Urinary bladder (tissue), 4 donors: ENCODE measurements around the gene TIMM10B. TPM values are rescaled to one million over a fixed set of nuclear protein-coding genes. Genes with fewer than 3 reads are reported as not detected.
"Not testable (repeated sequence)": the region's sequence is repeated elsewhere in the genome, so short reads cannot be mapped to it uniquely, and the experiment has no call there.

Source experiments
- DNase-seq: peaks from one replicate; pipeline ENCODE4 v3.0.0-alpha.2; 2015; ENCODE audit errors: extremely low spot score
- H3K27ac ChIP-seq: one replicate; pipeline ENCODE4 v1.5.1; 2013; ENCODE audit warnings: low read depth, mild to moderate bottlenecking, moderate library complexity
- H3K36me3 ChIP-seq: one replicate; pipeline ENCODE4 v1.6.1; 2013; ENCODE audit warnings: mild to moderate bottlenecking, moderate library complexity; ENCODE audit not compliant: insufficient read depth
- H3K4me1 ChIP-seq: one replicate; pipeline ENCODE4 v1.6.1; 2013; ENCODE audit warnings: mild to moderate bottlenecking, moderate library complexity; ENCODE audit not compliant: insufficient read depth
- H3K4me3 ChIP-seq: one replicate; pipeline ENCODE4 v1.5.1; 2013; ENCODE audit warnings: low read depth, low read length
- WGBS: extraction: QIAGEN DNeasy Blood & Tissue Kit; methylation state at CpG from one replicate; pipeline ENCODE4 v1.1.7; 2013; 5-methylcytosine and 5-hydroxymethylcytosine counted together
- polyA plus RNA-seq: library from polyadenylated mRNA; stranded (reverse); fragments of 200-250 nt; gene quantifications from one replicate; pipeline ENCODE4 v1.2.3, GENCODE V29; 2013
- total RNA-seq: library from RNA; depleted of rRNA; stranded (reverse); fragments of >200 nt; gene quantifications from one replicate; pipeline ENCODE4 v1.2.3, GENCODE V29; 2014
- donor health status: healthy with polysubstance abuse.
- donor health status: healthy.

The TIMM10B gene
- total and polyA plus RNA-seq, 2 donors = 25.9 to 35.1 TPM

DNA sequence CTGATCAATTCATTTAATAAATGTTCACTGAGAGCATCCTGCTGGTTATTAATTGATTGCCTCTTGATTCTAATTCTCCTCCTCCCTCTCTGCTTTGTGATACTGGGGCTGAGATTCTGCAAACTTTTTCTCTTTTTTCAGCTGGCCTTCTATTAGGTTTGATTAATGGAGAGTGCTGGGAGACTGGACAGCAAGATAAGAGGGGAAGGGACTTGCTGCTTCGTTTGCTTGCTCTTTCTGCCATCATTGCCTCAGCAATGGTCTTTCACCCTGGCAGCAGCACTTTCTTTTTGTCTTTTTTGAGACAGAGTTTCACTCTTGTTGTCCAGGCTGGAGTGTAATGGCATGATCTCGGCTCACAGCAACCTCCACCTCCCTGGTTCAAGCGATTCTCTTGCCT is 22.9 kb downstream of the TIMM10B start:
- no peak overlapping the region for H3K4me3 ChIP-seq
- no peak overlapping the region for H3K27ac ChIP-seq
- no peaks in the 10 kb centered on the region for H3K4me1 ChIP-seq
- 77% methylated on average over 3 of the region's 3 CpGs for WGBS
- no peaks in the 10 kb centered on the region for H3K36me3 ChIP-seq
- no peak for DNase-seq

DNA sequence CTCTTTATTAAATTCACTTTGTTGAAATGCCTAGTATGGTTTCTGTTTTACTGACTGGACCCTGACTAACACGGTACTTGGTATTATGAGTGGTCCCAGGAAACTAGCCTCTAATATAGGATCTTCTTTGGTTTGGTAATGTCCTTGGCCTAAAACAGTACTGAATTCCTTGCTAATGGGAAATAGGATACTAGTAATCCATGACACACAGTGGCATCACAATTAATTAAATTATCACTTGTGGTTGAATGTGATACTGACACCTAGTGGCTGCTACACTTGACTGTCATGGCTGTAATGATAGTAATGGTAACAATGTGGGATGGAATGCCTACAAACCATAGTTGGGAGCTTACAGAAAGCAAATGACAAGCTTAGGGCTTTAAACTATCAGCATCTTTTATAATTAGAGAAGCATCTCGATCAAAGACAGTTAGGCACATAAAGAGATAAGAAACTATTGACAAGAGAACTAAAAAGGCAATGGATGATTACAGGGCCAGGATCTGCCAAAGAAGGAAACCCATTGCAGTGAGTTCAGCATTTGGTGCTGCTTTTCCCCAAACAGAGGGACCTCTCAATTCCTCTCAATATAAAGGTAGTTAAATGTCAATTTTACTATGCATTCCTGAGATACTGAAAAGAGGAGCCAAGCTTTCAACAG is 24.4 kb downstream of the TIMM10B start:
- Histone ChIP-seq H3K36me3 (peaks cover 3% of the 10 kb centered on the region), H3K27ac (no peak overlapping the region), H3K4me1 (no peaks in the 10 kb centered on the region), H3K4me3 (no peak overlapping the region)
- WGBS = 53% methylated on average over 2 of the region's 2 CpGs
- DNase-seq = no peak

DNA sequence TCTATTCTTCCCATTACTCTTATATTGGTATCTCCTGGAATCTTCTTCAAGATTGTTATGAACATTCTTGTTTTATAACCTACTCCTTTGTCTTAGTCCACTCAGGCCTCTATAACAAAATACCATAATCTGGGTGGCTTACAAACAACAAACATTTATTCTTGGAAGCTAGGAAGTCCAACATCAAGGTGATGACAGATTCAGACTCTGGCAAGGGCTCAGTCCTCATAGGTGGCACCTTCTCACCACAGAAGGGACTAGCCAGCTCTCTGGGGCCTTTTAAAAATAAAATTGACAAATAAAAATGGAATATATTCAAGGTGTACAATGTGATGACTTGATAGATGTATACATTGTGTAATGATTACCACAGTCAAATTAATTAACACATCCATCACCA is 35.6 kb downstream of the TIMM10B start:
- Histone ChIP-seq H3K27ac (no peak overlapping the region), H3K4me1 (no peaks in the 10 kb centered on the region), H3K4me3 (no peak overlapping the region), H3K36me3 (no peaks in the 10 kb centered on the region)
- DNase-seq = no peak

DNA sequence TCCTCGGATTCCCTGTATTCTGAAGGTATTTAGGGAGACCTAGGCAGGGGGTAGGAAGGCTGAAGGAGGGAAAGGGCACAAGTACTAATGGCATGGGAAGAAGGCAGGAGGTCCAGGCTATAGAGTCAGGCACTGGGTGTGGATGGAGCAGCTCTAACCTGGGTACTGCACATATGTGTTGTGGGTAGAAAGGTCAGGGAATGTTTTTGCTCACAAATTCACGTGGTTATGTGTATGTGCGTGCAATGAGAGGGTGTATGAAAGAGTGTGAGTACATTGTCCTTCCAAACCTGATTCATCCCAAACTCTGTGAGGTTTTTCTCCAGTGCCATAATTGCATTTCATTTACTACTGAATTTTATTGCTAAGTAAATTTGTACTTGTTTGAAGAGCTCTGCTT is 39.0 kb downstream of the TIMM10B start:
- Histone ChIP-seq H3K4me1 (no peaks in the 10 kb centered on the region), H3K4me3 (no peak overlapping the region), H3K36me3 (no peaks in the 10 kb centered on the region), H3K27ac (no peak overlapping the region)
- no peak for DNase-seq
- 85% methylated on average over 3 of the region's 3 CpGs for WGBS

DNA sequence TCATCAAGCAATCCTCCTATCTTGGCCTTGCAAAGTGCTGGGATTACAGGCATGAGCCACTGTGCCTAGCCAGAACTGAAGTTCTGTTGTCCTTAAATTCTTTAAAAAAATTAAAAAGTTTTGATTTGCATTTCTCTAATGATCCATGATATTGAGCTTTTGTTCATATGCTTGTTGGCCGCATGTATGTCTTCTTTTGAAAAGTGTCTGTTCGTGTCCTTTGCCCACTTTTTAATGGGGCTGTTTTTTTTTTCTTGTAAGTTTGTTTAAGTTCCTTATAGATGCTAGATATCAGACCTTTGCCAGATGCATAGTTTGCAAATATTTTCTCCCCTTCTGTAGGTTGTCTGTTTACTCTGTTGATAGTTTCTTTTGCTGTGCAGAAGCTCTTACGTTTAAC is 40.6 kb downstream of the TIMM10B start:
- 93% methylated on average over 3 of the region's 3 CpGs for WGBS

DNA sequence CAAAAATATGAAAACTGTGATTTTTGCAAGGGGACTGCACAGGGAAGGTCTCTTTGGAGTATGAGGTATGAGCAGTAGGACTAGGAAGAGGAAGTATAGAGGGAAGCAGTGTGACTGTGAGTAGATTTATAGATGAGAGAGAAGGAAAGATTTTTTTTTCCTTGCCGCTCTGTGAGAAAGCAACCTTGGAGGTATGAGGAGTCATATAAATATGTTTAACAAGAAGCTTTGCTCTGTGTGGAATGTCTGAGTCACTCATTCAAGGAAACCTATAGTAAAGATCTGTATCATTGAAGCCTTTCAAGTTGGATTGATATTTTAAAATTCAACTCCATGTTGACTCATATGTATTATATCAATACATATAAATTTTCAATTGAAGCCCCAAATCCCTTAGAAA is 42.0 kb downstream of the TIMM10B start:
- H3K4me1 ChIP-seq = no peaks in the 10 kb centered on the region
- no peak overlapping the region for H3K4me3 ChIP-seq
- no peaks in the 10 kb centered on the region for H3K36me3 ChIP-seq
- no peak for DNase-seq
- H3K27ac ChIP-seq = no peak overlapping the region
- 89% methylated on average over 1 of the region's 1 CpG for WGBS

More for the DNA sequence above, 40.6 kb downstream of the TIMM10B start:
- H3K4me1 ChIP-seq, H3K27ac ChIP-seq, H3K4me3 ChIP-seq, DNase-seq, H3K36me3 ChIP-seq: not testable (repeated sequence)

DNA sequence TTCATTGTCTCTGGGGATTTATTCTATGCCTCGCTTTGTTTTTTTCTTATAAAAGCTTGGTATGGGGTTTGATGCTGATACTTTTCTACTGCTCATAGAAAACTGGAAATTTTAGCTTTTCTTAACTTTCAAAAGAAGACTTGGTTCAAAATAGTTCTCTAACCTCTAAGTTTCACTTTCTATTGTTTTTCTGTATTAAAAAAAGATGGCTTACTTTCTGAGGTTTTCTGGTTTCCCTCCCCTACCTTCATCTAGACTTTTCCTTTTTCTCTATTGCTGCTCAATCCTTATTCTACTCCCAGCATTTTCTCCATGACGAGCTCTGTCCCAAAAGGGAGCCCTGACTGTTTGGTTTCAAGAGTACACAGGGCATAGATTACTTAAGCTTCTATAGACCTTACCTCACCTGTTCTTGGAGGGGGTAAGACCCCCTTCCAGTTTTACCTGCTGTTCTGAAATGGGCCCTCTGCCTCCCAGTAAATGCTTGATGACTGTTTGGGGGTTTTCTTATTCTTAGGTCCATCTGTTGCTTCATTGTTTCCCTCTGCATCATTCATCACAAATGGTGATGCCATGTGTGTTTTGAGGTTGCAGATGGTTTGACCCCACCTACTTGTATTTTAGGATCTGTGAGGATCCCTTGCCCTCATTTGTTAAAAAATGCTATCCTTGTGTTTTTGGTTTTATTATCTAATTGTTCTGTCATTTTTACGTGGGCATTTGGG is 45.3 kb downstream of the TIMM10B start:
- H3K4me3 ChIP-seq = no peak overlapping the region
- no peak for DNase-seq
- no peaks in the 10 kb centered on the region for H3K4me1 ChIP-seq
- H3K36me3 ChIP-seq = no peaks in the 10 kb centered on the region
- WGBS = 84% methylated on average over 3 of the region's 3 CpGs
- no peak overlapping the region for H3K27ac ChIP-seq

DNA sequence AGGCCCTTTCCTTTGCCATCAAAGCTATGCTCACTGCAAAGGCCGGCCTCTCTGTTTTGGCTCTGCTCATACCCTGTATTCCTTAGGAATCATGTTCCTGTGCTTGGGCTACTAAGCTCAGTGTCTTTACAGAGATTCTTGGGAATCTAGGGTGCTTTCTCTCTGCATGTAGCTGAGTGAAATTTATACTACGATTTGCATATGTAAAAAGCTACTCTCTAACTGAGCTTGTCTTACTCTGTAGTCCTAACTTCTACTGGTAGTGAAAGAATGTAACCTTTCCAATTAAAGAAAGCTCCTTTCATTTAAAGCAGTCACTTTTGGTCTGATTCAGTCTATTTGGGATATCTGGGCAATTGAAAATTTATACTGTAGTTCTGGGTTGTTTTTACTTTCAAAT is 48.0 kb downstream of the TIMM10B start:
- Histone ChIP-seq H3K27ac (no peak overlapping the region), H3K36me3 (no peaks in the 10 kb centered on the region), H3K4me3 (no peak overlapping the region), H3K4me1 (no peaks in the 10 kb centered on the region)
- DNase-seq = no peak
- WGBS = 87% methylated on average over 2 of the region's 2 CpGs

DNA sequence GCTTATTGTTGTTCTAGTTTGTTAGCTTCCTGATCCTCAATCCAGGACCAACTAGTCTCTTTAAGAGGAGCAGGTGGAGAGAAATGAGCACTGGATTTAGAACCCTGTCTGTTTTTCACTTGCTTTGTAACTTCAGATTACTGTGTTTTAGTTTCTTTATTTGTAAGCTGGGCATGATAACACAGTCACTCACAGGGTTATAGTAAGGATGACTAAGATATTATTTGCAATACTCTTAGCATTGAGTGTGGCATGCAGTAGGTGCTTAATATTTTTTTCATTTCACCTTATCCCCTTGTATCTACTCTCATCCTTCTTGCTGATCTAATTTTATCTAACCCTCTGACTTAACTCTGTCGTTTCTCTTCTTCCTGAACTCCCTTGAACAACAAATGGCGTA is 49.5 kb downstream of the TIMM10B start:
- Histone ChIP-seq H3K27ac (no peak overlapping the region), H3K36me3 (no peaks in the 10 kb centered on the region), H3K4me1 (no peaks in the 10 kb centered on the region), H3K4me3 (no peak overlapping the region)
- no peak for DNase-seq
- 90% methylated on average over 2 of the region's 2 CpGs for WGBS

DNA sequence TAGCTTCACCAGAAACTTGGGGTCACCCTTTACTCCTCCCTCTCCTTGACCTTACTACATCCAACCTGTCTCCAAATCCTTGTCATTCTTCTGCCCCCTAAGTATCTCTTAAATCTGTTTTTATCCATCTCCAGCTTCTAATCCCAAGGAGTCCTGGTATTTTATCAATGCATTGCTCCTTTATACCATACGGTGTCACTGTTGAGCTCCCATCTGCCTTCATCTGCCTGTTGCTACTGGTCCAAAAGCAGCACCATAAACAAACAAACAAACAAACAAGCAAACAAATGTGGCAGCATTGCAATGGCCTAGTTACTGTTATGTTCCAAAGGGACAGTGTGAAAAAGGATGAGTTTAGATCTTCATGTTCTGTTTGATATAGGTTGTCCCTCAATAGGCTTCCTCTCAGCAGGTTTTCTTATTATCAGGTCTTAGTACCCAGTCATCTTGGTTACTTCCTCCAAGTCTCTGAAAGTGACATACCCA is 50.0 kb downstream of the TIMM10B start:
- no peak overlapping the region for H3K27ac ChIP-seq
- no peak overlapping the region for H3K4me3 ChIP-seq
- H3K4me1 ChIP-seq = no peaks in the 10 kb centered on the region
- WGBS = 1% methylated on average over 1 of the region's 1 CpG
- H3K36me3 ChIP-seq = no peaks in the 10 kb centered on the region
- peak; percentile 14 for DNase-seq

Other genes starting within 250 kb of the TIMM10B start
- gene FHIP1B, start 246.9 kb upstream of the TIMM10B start, total RNA-seq = 14.5 TPM
- 35.4 TPM for gene FHIP1B, start 246.9 kb upstream of the TIMM10B start, polyA plus RNA-seq
- gene CNGA4, start 242.4 kb upstream of the TIMM10B start, total RNA-seq = not detected
- 0.28 TPM for gene CNGA4, start 242.4 kb upstream of the TIMM10B start, polyA plus RNA-seq
- not detected for gene CCKBR, start 221.7 kb upstream of the TIMM10B start, total RNA-seq
- gene CCKBR, start 221.7 kb upstream of the TIMM10B start, polyA plus RNA-seq = 0.04 TPM
- gene CAVIN3, start 161.0 kb upstream of the TIMM10B start, total RNA-seq = 36.7 TPM
- gene CAVIN3, start 161.0 kb upstream of the TIMM10B start, polyA plus RNA-seq = 254 TPM
- gene SMPD1, start 91.0 kb upstream of the TIMM10B start, total RNA-seq = 9.5 TPM
- 33.8 TPM for gene SMPD1, start 91.0 kb upstream of the TIMM10B start, polyA plus RNA-seq
- 31.8 TPM for gene APBB1, start 62.4 kb upstream of the TIMM10B start, total RNA-seq
- 68.7 TPM for gene APBB1, start 62.4 kb upstream of the TIMM10B start, polyA plus RNA-seq
- gene HPX, start 40.5 kb upstream of the TIMM10B start, total RNA-seq = 1.1 TPM
- gene HPX, start 40.5 kb upstream of the TIMM10B start, polyA plus RNA-seq = 3.3 TPM
- 17.7 TPM for gene TRIM3, start 7.6 kb upstream of the TIMM10B start, total RNA-seq
- gene TRIM3, start 7.6 kb upstream of the TIMM10B start, polyA plus RNA-seq = 29.7 TPM
- gene ARFIP2, start 170 bp upstream of the TIMM10B start, total RNA-seq = 25.6 TPM
- 34.1 TPM for gene ARFIP2, start 170 bp upstream of the TIMM10B start, polyA plus RNA-seq
- 13.4 TPM for gene DNHD1, start 15.8 kb downstream of the TIMM10B start, total RNA-seq
- 3.7 TPM for gene DNHD1, start 15.8 kb downstream of the TIMM10B start, polyA plus RNA-seq
- 14.2 TPM for gene RRP8, start 122.1 kb downstream of the TIMM10B start, total RNA-seq
- gene RRP8, start 122.1 kb downstream of the TIMM10B start, polyA plus RNA-seq = 24.8 TPM
- 216 TPM for gene ILK, start 122.3 kb downstream of the TIMM10B start, total RNA-seq
- gene ILK, start 122.3 kb downstream of the TIMM10B start, polyA plus RNA-seq = 578 TPM
- 12.4 TPM for gene TAF10, start 130.7 kb downstream of the TIMM10B start, total RNA-seq
- 65.3 TPM for gene TAF10, start 130.7 kb downstream of the TIMM10B start, polyA plus RNA-seq
- 48.9 TPM for gene TPP1, start 137.9 kb downstream of the TIMM10B start, total RNA-seq
- 101 TPM for gene TPP1, start 137.9 kb downstream of the TIMM10B start, polyA plus RNA-seq
- 49.2 TPM for gene DCHS1, start 174.3 kb downstream of the TIMM10B start, total RNA-seq
- 28.6 TPM for gene DCHS1, start 174.3 kb downstream of the TIMM10B start, polyA plus RNA-seq
- gene MRPL17, start 201.8 kb downstream of the TIMM10B start, total RNA-seq = 29.9 TPM
- gene MRPL17, start 201.8 kb downstream of the TIMM10B start, polyA plus RNA-seq = 34.3 TPM